HG02678 (cell line): ENCODE results near the gene PTPRN2.
"Not testable (repeated sequence)": the region's sequence is repeated elsewhere in the genome, so short reads cannot be mapped to it uniquely, and the experiment has no call there.

Experiments used
- ATAC-seq: cut with Tn5 transposase; IDR thresholded peaks from one replicate; pipeline ENCODE4 v1.9.1; 2021; ENCODE audit warnings: mild to moderate bottlenecking, moderate library complexity; ENCODE audit not compliant: unreplicated experiment

PTPRN2 gene

GRCh38 chr7:158262284-158263109 is 325.1 kb downstream of the PTPRN2 start:
- no peak for ATAC-seq

- ATAC-seq = no peak
These were observed 326.0 kb downstream of the PTPRN2 start for GRCh38 chr7:158261362-158262235.

GRCh38 chr7:158260567-158261361 is 326.9 kb downstream of the PTPRN2 start:
- no peak for ATAC-seq

GRCh38 chr7:158259671-158260418 is 327.8 kb downstream of the PTPRN2 start:
- no peak for ATAC-seq

- ATAC-seq = no peak
These were observed 328.5 kb downstream of the PTPRN2 start for GRCh38 chr7:158259141-158259540.

DNA sequence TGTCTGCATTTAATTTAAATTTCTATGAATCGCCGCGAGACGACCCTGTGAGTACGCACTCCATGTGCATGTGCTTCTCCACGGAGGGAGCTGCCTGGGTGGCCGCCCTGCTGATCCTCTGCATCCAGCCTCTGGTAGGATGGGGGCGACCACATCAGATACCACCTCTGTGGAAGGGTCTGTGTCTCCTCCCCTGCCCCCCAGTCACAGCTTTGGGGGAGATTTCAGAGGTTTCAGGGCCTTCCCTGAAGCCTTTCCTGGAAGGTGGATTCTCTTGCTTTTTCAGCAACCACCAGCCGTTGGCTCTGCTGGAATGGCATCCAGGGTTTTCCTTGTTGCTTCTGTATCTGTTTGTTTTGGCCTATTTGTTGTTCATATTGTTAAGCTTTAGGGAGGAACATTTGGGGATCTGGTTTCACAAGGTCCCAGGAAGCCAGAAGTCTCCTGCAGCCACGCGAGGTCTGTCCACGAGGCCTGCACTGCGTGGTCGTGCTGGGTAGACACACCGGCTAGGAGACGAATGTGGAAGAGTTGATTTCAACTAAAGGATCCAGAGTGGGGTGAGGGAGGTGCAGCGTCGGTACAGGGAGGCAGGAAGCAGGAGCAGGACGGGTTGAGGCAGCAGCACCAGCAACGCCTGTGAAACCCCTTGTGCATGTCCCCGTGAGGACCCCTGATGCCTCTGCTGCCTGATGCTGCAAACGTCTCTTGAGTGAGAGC is 329.1 kb downstream of the PTPRN2 start:
- no peak for ATAC-seq

GRCh38 chr7:158257516-158258410 is 329.9 kb downstream of the PTPRN2 start:
- ATAC-seq = no peak

- no peak for ATAC-seq
These were observed 330.6 kb downstream of the PTPRN2 start for GRCh38 chr7:158257001-158257400.

DNA sequence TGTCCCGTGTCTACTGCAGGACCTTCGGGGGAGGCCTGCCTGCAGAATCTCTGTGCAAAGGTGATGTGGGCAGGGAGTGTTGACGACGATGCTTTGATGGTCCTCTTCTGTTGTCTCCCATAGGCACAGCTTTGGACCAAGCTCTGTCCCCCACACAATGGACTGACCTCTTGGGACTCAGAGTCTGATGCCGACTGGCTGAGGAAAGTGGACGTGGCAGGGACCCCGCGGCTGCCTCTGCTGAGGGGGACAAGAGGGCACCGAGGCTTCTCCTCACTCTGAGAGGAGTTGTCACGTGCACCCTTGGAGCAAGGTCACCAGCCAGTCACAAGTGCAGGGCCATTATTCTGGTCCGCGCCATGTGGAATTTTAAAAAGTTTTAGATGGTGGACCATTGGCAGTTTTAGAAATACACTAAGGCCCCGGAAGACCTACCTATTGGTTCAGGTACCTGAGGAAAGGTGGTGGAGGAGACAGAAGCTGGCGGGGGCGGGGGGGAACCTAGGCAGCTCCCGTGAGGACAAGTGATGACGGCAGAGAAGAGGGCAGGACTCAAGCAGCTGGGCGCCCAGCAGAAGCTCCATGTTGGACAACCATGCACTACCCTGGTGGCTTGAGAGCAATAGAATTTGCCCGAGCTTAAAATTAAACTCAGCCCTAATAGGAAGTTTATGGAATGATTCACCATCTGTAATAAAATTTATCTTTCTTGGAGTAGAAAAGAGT is 331.4 kb downstream of the PTPRN2 start:
- ATAC-seq = no peak

DNA sequence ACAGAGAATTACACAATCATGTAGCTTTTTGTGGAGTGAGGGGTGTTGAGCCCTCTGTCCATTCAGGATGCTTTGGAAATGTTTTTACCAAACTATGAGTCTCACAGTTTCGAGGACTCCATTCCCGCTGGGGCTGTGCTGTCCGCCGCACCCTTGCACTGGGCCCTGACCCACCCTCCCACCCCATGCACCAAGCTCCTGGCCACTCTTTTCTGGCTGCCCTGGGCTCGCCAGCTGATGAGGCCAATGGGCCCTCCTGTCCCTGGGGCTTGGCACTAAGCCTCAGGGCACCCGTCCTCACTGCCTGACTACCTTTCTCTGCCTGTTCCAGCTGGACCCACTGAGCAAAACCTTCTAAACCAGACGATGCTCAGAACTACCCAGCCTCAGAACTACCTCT is 332.1 kb downstream of the PTPRN2 start:
- no peak for ATAC-seq

- no peak for ATAC-seq
These were observed 332.5 kb downstream of the PTPRN2 start for GRCh38 chr7:158255156-158255555.

DNA sequence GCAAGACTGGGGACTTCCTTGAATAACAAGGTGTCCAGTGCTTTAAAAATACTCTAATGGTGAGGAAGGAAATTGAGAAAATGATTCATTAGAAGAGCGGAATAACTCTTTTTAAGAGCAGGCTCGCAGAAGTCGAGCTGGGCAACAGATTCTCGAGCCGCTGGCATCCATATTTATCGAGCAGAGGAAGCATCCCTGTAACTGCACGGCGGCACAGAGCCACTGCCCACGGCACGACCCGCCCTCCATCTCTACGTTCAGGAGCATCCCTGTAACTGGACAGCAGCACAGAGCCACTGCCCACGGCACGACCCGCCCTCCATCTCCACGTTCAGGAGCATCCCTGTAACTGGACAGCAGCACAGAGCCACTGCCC is 334.0 kb downstream of the PTPRN2 start:
- not testable (repeated sequence) for ATAC-seq

- no peak for ATAC-seq
These were observed 334.6 kb downstream of the PTPRN2 start for GRCh38 chr7:158252837-158253669.

DNA sequence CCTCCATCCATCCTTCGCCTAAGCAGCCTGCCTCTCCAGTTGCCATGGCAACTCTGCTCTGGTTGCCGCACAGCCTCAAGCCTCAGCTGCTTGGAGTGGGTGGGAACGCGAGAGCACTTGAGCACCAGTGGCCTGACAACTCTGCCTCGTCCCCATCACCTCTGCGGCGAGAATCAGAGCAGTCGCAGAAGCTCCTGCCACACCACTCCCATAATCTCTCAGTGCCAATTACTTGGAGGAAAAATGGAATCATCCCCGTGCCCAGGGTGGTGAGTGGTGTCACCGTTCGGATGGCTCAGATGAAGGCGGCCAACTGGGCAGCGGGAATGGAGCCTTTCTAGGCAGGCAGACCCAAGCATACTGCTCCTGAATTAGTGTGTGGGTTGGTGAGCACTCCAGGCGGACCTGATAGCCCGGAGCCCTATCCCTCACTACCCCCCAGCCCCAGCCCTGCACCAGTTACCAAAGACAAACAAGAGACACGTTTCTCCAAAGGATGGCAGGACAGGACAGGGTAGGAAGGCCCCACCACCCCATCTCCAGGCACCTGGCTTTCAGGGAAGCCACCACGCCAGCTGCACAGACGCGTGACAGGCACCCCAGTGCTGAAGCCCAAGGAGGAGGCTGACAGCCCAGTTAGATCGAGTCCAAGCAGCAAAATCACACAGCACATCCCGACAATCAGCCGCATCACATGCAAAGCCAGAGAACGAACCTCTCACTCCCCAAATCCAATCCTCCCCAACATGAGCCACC is 335.4 kb downstream of the PTPRN2 start:
- ATAC-seq = no peak

DNA sequence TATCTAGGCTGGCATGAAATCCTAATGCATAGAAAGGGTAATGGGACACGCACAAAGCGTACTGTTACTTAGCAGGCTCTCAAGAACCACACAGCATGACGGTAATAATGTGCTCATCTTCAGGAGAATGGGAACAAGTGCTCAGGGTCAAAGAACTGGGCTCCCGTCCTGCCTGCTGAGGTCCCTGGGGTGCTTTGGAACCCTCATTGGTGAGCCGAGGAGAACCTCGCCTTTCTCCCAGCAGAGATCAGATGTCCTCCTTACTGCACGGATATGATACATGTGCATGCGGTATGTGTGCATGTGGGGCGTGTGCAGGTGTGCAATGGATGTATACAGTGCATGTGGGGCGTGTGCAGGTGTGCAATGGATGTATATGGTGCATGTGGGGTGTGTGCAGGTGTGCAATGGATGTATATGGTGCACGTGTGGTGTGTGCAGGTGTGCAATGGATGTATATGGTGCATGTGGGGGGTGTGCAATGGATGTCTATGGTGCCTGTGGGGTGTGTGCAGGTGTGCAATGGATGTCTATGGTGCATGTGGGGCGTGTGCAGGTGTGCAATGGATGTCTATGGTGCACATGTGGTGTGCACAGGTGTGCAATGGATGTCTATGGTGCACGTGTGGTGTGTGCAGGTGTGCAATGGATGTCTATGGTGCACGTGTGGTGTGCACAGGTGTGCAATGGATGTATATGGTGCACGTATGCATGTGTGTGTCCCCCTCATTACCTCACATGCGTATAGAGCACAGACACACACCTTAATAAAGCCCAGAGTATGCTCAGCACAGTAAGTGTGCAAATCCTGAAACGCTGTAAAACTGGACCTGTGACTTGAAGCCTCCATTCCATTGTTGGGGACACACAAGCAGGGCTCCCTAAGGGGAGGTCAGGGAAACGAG is 336.3 kb downstream of the PTPRN2 start:
- no peak for ATAC-seq

- ATAC-seq = no peak
These were observed 337.9 kb downstream of the PTPRN2 start for GRCh38 chr7:158249692-158250091.
